K562 (cell line): ENCODE results near the gene STAB1. TPM values are rescaled to one million over a fixed set of nuclear protein-coding genes. Genes with fewer than 3 reads are reported as not detected.

Source experiments
- ATAC-seq: fragments of 200-7000 bp; cut with Tn5 transposase; 3 replicates; pipeline ENCODE4 v1.9.1; 2020; ENCODE audit warnings: moderate library complexity
- BruUV-seq: library from RNA; stranded (reverse); fragments of 400-500 nt; replicated peaks from 2 replicates; lab custom pipeline; 2021; lab: Mats Ljungman, UMichigan
- CTCF ChIA-PET: fragments of 300-600 bp; formaldehyde crosslinking; extraction: SDS; loops from one replicate; lab custom pipeline; 2021; ENCODE audit warnings: low intra/inter-chr PET ratio; lab: Yijun Ruan, JAX
- POLR2A ChIA-PET: fragments of 300-600, 350-650 bp; sonication (Branson Sonifier 250); formaldehyde crosslinking; extraction: SDS; loops from one replicate; lab custom pipeline; 2021; ENCODE audit warnings: antibody characterized with exemption, inconsistent platforms; lab: Yijun Ruan, JAX
- DNase-seq, 4 experiments: peaks; one replicate each; pipeline versions ENCODE4 v3.0.0 to v3.0.0-alpha.2; 2011 to 2018; ENCODE audit warnings: low spot score in 3 of 4, mixed read lengths in 3 of 4; ENCODE audit errors: extremely low read depth in 1 of 4
- FAIRE-seq: peaks from 2 replicates; lab custom pipeline; 2011; peaks lifted over from hg19 to GRCh38; lab: Jason Lieb, UNC
- H2AFZ ChIP-seq: 2 replicates; pipeline ENCODE4 v1.6.0; 2011; ENCODE audit warnings: low read depth, low read length, control low read depth, inconsistent platforms
- H3K27ac ChIP-seq: fragments of 200-600 bp; 3 replicates; pipeline ENCODE4 v1.8.0; 2011; ENCODE audit warnings: low read depth, mild to moderate bottlenecking, control low read depth, inconsistent platforms, low read length, moderate library complexity, mixed read lengths; ENCODE audit errors: extremely low read depth
- H3K27me3 ChIP-seq, 2 experiments: fragments of 300-600 bp in 1 of 2; 2 replicates in 1 of 2; 3 replicates in 1 of 2; pipeline versions ENCODE4 v1.6.0 to v1.8.0; 2011; ENCODE audit warnings: inconsistent platforms in 2 of 2, low read length in 2 of 2, mild to moderate bottlenecking in 1 of 2, mixed read lengths in 1 of 2, moderate library complexity in 1 of 2; ENCODE audit not compliant: control insufficient read depth in 2 of 2, insufficient read depth in 2 of 2
- H3K36me3 ChIP-seq: fragments of 300-600 bp; 3 replicates; pipeline ENCODE4 v1.8.0; 2011; ENCODE audit warnings: mild to moderate bottlenecking, low read length, inconsistent platforms; ENCODE audit not compliant: control insufficient read depth, insufficient read depth
- H3K4me1 ChIP-seq, 2 experiments: fragments of 200-600 bp in 1 of 2; replicated peaks in 1 of 2; 2 replicates in 1 of 2; 3 replicates in 1 of 2; pipeline versions ENCODE4 v1.5.1 to v1.8.0; 2011; ENCODE audit warnings: inconsistent platforms in 2 of 2, low read length in 2 of 2, mild to moderate bottlenecking in 1 of 2, mixed read lengths in 1 of 2, moderate library complexity in 1 of 2; ENCODE audit not compliant: control insufficient read depth in 2 of 2, insufficient read depth in 2 of 2
- H3K4me2 ChIP-seq: 2 replicates; pipeline ENCODE4 v1.6.1; 2011; ENCODE audit warnings: low read length, control low read depth, inconsistent platforms, mixed read lengths; ENCODE audit not compliant: insufficient read depth
- H3K4me3 ChIP-seq: fragments of 200-600 bp; sonication (generic), shearing (Covaris generic); 2 replicates; pipeline ENCODE4 v1.5.1; 2016; ENCODE audit warnings: control low read depth, inconsistent platforms
- H3K79me2 ChIP-seq: fragments of 200-600 bp; 3 replicates; pipeline ENCODE4 v1.8.0; 2011; ENCODE audit warnings: low read length, inconsistent platforms; ENCODE audit not compliant: control insufficient read depth, insufficient read depth
- H3K9ac ChIP-seq, 2 experiments: 2 replicates each; pipeline versions ENCODE4 v1.6.0 to v1.6.1; 2011; ENCODE audit warnings: low read depth in 2 of 2, low read length in 2 of 2, control low read depth in 1 of 2, inconsistent platforms in 1 of 2, mild to moderate bottlenecking in 1 of 2, mixed read lengths in 1 of 2; ENCODE audit not compliant: insufficient read depth in 1 of 2
- H3K9me1 ChIP-seq: one replicate; pipeline ENCODE4 v1.6.0; 2011; ENCODE audit warnings: inconsistent platforms, mild to moderate bottlenecking, low read length, moderate library complexity; ENCODE audit not compliant: control insufficient read depth, insufficient read depth
- H3K9me3 ChIP-seq: replicated peaks from 2 replicates; pipeline ENCODE4 v1.5.1; 2011; ENCODE audit warnings: low read depth, low read length, inconsistent platforms; ENCODE audit not compliant: control insufficient read depth, insufficient read depth
- H4K20me1 ChIP-seq: replicated peaks from 2 replicates; pipeline ENCODE4 v1.6.1; 2011; ENCODE audit warnings: low read length, inconsistent platforms, mixed read lengths; ENCODE audit not compliant: control insufficient read depth, insufficient read depth
- BACH1 ChIP-seq: fragments of 200-800 bp; sonication (Bioruptor generic); IDR thresholded peaks from 2 replicates; pipeline ENCODE4 v1.6.1; 2016; ENCODE audit warnings: missing genetic modification characterization, missing compliant biosample characterization
- CBX2 ChIP-seq: fragments of 200-600 bp; sonication (generic); IDR thresholded peaks from one replicate; pipeline ENCODE4 v1.6.1; 2012; ENCODE audit warnings: mild to moderate bottlenecking, low read length, inconsistent platforms; ENCODE audit not compliant: insufficient read depth, poor library complexity, severe bottlenecking
- DPF2 ChIP-seq: fragments of 450-650 bp; IDR thresholded peaks from 2 replicates; pipeline ENCODE4 v1.6.1; 2016
- ETV1 ChIP-seq: fragments of 450-650 bp; conservative IDR thresholded peaks from 2 replicates; pipeline ENCODE4 v1.6.1; 2016; ENCODE audit warnings: missing genetic modification characterization, control low read depth, low read depth, missing compliant biosample characterization
- NCOA2 ChIP-seq, 2 experiments: fragments of 450-650 bp; IDR thresholded peaks; 2 replicates each; pipeline ENCODE4 v1.6.1; 2018; ENCODE audit warnings: mild to moderate bottlenecking in 2 of 2, moderate library complexity in 1 of 2; ENCODE audit not compliant: partially characterized antibody in 2 of 2
- SMARCB1 ChIP-seq: IDR thresholded peaks from 2 replicates; pipeline ENCODE4 v1.6.1; 2011; ENCODE audit warnings: improper control_type of control experiment, low read depth; ENCODE audit not compliant: insufficient read length
- ZNF445 ChIP-seq: fragments of 250-450 bp; sonication (Bioruptor Pico); IDR thresholded peaks from 2 replicates; pipeline ENCODE4 v1.4.0; 2020; ENCODE audit warnings: low read depth, mild to moderate bottlenecking, moderate library complexity
- in situ Hi-C: fragments of 300-500 bp; cut with MboI; formaldehyde crosslinking; loops from 4 replicates; pipeline ENCODE4 v1.15.0; 2018; ENCODE audit warnings: inconsistent platforms, mixed read lengths
- intact Hi-C: fragments of 100-400 bp; cut with micrococcal nuclease; formaldehyde crosslinking; loops from 2 replicates; pipeline ENCODE4 v1.14.2; 2022
- polyA plus RNA-seq, 8 experiments: library from polyadenylated mRNA; depleted of rRNA in 4 of 8; stranded (reverse) in 5 of 8; unstranded in 3 of 8; fragments of >200 nt; fragmentation: Nextera tagmentation in 2 of 8; fragmentation: Illumina TruSeq in 1 of 8; extraction: Ambion mirVana in 2 of 8; extraction: Trizol in 1 of 8; gene quantifications; 2 replicates each; pipeline versions ENCODE4 v1.2.1 to v1.2.3, GENCODE V29; 2011 to 2014; ENCODE audit warnings: inconsistent platforms in 1 of 8, missing spikeins in 1 of 8
- total RNA-seq, 7 experiments: library from RNA; depleted of rRNA in 6 of 7; stranded (reverse); fragments of >200 nt in 6 of 7; fragmentation: Illumina TruSeq in 2 of 7; extraction: Trizol in 2 of 7; gene quantifications; 2 replicates each; pipeline versions ENCODE4 v1.2.1 to v1.2.3, GENCODE V29; 2011 to 2021; ENCODE audit warnings: low replicate concordance in 1 of 7
- TF ChIP-seq, protein P1 (sequence below), 2 experiments: IDR thresholded peaks; 2 replicates each; pipeline ENCODE4 v1.6.1; 2011; ENCODE audit warnings: borderline replicate concordance in 1 of 2, control low read depth in 1 of 2, low read depth in 1 of 2, low read length in 1 of 2, mild to moderate bottlenecking in 1 of 2, mixed read lengths in 1 of 2, moderate library complexity in 1 of 2; ENCODE audit not compliant: insufficient read depth in 1 of 2, insufficient read length in 1 of 2, poor library complexity in 1 of 2, severe bottlenecking in 1 of 2; ENCODE audit errors: extremely low read depth in 1 of 2
- TF ChIP-seq, protein P2 (sequence below), 3 experiments: fragments of 200-800 bp in 1 of 3; sonication (Bioruptor generic) in 1 of 3; sonication (generic) in 1 of 3; formaldehyde crosslinking in 1 of 3; IDR thresholded peaks; 2 replicates each; pipeline versions ENCODE4 v1.6.1 to v1.8.0; 2016 to 2022; ENCODE audit warnings: mild to moderate bottlenecking in 2 of 3, missing compliant biosample characterization in 2 of 3, missing genetic modification characterization in 2 of 3, missing genetic modification reagents in 1 of 3
- TF ChIP-seq, protein P3 (sequence below), 2 experiments: fragments of 450-650 bp; IDR thresholded peaks; 2 replicates each; pipeline ENCODE4 v1.6.1; 2016; ENCODE audit warnings: mild to moderate bottlenecking in 2 of 2, borderline replicate concordance in 1 of 2, low read depth in 1 of 2, moderate library complexity in 1 of 2

Gene STAB1
- total and polyA plus RNA-seq, 9 of the 15 experiments (the other 6 are each of a cell fraction or from before 2014, with no cell fraction given): 0.20 to 3.9 (median 1.2) TPM

GRCh38 chr3:52551118-52551517 lies 56.0 kb downstream of the STAB1 start:
- H3K9me3 ChIP-seq: no peaks in the 10 kb centered on the region
- in situ Hi-C loops: no loop called here

More at GRCh38 chr3:52551118-52551517, 56.0 kb downstream of the STAB1 start:
- Histone ChIP-seq H3K36me3 (peaks cover 60% of the 10 kb centered on the region; the same call in 2 of the 3 replicates), H3K79me2 (no peaks in the 10 kb centered on the region), H2AFZ (no peak overlapping the region), H3K4me3 (no peak overlapping the region), H3K4me2 (no peak overlapping the region), H3K4me1 (peaks cover 0 to 4% of the 10 kb centered on the region in 2 experiments; a peak in 2 of 5 replicates), H3K9me1 (no peaks in the 10 kb centered on the region), H3K27ac (no peak overlapping the region), H3K9ac (no peak overlapping the region), H3K27me3 (no peaks in the 10 kb centered on the region), H4K20me1 (0 out of 2 replicates have a peak, but pooled peaks cover 4% of the 10 kb centered on the region)
- intact Hi-C loops: no loop called here
- TF ChIP-seq CBX2 (no peak), DPF2 (no peak), ETV1 (no peak), BACH1 (tag) (no peak), NCOA2 (IDR thresholded peaks at IDR 0.05; ENCODE audit: partially characterized antibody in 2 of 2) (no peak), ZNF445 (CRISPR knock-in tag) (no peak), SMARCB1 (no peak)
- TF ChIP-seq, protein P1, sequence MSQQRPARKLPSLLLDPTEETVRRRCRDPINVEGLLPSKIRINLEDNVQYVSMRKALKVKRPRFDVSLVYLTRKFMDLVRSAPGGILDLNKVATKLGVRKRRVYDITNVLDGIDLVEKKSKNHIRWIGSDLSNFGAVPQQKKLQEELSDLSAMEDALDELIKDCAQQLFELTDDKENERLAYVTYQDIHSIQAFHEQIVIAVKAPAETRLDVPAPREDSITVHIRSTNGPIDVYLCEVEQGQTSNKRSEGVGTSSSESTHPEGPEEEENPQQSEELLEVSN (IDR thresholded peaks at IDR 0.05; ENCODE audit: borderline replicate concordance in 1 of 2, extremely low read depth in 1 of 2, insufficient read depth in 1 of 2, insufficient read length in 1 of 2, low read depth in 1 of 2, low read length in 1 of 2, poor library complexity in 1 of 2, severe bottlenecking in 1 of 2): no peak
- TF ChIP-seq, protein P2, sequence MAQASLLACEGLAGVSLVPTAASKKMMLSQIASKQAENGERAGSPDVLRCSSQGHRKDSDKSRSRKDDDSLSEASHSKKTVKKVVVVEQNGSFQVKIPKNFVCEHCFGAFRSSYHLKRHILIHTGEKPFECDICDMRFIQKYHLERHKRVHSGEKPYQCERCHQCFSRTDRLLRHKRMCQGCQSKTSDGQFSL (CRISPR knock-in tag; IDR thresholded peaks at IDR 0.05): no peak
- TF ChIP-seq, protein P2 (tag; IDR thresholded peaks at IDR 0.05): no peak
- TF ChIP-seq, protein P3, sequence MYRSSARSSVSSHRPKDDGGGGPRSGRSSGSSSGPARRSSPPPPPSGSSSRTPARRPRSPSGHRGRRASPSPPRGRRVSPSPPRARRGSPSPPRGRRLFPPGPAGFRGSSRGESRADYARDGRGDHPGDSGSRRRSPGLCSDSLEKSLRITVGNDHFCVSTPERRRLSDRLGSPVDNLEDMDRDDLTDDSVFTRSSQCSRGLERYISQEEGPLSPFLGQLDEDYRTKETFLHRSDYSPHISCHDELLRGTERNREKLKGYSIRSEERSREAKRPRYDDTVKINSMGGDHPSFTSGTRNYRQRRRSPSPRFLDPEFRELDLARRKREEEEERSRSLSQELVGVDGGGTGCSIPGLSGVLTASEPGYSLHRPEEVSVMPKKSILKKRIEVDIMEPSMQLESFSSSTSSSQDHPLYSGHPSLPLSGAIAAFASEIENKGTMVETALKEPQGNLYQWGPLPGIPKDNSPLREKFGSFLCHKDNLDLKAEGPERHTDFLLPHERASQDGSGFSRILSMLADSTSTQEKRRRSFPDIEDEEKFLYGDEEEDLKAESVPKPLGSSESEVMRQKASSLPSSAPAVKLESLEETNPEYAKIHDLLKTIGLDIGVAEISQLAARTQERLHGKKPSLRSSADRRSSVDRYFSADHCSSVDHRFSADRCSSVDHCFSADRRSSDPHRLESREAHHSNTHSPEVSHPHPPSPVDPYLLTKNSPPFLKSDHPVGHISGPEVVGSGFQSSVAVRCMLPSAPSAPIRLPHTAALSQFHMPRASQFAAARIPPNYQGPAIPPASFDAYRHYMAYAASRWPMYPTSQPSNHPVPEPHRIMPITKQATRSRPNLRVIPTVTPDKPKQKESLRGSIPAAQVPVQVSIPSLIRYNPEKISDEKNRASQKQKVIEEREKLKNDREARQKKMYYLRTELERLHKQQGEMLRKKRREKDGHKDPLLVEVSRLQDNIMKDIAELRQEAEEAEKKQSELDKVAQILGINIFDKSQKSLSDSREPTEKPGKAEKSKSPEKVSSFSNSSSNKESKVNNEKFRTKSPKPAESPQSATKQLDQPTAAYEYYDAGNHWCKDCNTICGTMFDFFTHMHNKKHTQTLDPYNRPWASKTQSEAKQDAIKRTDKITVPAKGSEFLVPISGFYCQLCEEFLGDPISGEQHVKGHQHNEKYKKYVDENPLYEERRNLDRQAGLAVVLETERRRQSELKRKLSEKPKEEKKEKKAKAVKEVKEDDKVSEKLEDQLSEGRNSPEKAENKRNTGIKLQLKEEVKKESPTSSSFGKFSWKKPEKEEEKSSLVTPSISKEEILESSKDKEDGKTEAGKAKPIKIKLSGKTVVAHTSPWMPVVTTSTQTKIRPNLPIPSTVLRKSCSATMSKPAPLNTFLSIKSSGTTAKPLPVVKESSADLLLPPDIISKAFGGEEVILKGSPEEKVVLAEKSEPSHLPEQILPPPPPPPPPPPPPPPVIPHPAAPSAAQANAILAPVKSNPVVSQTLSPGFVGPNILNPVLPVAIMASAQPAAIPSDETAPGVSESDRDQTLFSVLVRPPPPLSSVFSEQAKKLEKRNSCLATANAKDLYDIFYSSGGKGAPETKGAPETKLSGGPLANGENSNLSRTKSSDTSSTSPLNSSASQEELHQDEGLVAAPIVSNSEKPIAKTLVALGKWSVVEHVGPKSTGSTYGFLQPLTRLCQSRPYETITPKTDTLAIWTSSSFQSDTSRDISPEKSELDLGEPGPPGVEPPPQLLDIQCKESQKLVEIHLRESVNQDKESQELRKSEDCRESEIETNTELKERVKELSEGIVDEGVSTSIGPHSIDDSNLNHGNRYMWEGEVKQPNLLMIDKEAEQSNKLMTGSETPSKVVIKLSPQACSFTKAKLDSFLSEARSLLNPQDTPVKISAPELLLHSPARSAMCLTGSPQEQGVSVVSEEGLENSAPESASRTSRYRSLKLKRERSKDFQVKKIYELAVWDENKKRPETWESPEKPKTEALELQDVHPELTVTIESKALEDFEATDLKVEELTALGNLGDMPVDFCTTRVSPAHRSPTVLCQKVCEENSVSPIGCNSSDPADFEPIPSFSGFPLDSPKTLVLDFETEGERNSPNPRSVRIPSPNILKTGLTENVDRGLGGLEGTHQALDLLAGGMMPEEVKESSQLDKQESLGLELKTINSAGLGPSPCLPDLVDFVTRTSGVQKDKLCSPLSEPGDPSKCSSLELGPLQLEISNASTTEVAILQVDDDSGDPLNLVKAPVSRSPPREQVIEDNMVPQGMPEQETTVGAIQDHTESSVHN (IDR thresholded peaks at IDR 0.05; ENCODE audit: borderline replicate concordance in 1 of 2, low read depth in 1 of 2): no peak
- no peak for FAIRE-seq
- POLR2A ChIA-PET: interaction anchor here (1.3 to 2.0 kb wide), 2 partner anchors 10 to 11 kb away, joined by 4 to 10 read pairs; no protein-coding TSS in a partner anchor
- no peak for DNase-seq
- no TSS peak for BruUV-seq
- ATAC-seq: no peak
- CTCF ChIA-PET: no interaction called here
